Measurements from ENCODE around the gene EPC1.
"Not testable (repeated sequence)": the region's sequence is repeated elsewhere in the genome, so short reads cannot be mapped to it uniquely, and the experiment has no call there.

The EPC1 gene

DNA sequence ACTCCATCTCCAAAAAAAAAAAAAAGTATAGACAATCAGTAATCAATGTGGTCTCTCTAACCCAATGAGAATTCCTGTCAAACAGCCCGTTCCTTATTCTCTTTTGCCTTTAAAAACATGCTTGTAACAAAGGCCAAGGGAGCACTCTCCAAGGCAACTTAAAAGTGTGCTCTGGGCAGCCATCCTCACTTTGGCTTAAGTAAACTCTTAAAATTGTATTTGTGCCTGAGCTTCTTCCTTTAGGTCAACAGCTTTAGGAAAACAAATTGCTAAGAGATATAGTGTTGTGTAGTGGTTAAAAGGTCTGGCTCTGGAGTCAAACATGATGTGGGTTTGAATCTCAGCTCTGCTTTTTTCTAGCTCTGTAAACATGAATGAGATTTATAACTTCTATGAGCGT is 13.9 kb upstream of the EPC1 start (continued):
- TF ChIP-seq ZFP3 (tag by site-specific recombination; IDR thresholded peaks at IDR 0.05; ENCODE audit: low read depth) (no peak), ZNF426 (tag by site-specific recombination; IDR thresholded peaks at IDR 0.05) (no peak)
- TF ChIP-seq, protein P1, sequence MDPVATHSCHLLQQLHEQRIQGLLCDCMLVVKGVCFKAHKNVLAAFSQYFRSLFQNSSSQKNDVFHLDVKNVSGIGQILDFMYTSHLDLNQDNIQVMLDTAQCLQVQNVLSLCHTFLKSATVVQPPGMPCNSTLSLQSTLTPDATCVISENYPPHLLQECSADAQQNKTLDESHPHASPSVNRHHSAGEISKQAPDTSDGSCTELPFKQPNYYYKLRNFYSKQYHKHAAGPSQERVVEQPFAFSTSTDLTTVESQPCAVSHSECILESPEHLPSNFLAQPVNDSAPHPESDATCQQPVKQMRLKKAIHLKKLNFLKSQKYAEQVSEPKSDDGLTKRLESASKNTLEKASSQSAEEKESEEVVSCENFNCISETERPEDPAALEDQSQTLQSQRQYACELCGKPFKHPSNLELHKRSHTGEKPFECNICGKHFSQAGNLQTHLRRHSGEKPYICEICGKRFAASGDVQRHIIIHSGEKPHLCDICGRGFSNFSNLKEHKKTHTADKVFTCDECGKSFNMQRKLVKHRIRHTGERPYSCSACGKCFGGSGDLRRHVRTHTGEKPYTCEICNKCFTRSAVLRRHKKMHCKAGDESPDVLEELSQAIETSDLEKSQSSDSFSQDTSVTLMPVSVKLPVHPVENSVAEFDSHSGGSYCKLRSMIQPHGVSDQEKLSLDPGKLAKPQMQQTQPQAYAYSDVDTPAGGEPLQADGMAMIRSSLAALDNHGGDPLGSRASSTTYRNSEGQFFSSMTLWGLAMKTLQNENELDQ (tag by site-specific recombination; IDR thresholded peaks at IDR 0.05; ENCODE audit: low read depth): no peak

DNA sequence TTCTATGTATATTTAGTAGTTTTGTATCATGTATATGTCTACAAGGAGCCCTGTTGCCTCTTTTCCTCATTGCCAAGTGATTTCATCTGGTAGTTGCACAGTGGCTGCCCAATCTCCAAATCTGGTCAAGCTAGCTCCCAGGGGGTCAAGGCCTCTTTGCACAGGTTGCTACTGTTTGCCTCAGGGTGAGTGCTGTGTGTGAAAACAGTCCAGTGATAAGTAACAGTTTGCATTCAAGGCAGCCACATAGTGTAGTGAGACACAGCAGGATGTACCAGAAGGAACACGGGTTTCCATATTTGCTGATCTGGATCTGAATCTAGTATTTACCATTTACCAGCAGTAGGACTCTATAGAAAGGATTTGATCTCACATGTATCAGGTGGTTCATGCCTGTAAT is 13.3 kb upstream of the EPC1 start:
- Histone ChIP-seq H3K4me1 (ENCODE audit: control insufficient read depth, insufficient read depth, low read length) (no peaks in the 10 kb centered on the region), H3K36me3 (ENCODE audit: control insufficient read depth in 2 of 2, insufficient read depth in 1 of 2, low read length in 2 of 2) (peaks cover 0 to 3% of the 10 kb centered on the region in 2 experiments; a peak in 1 of 3 replicates), H3K27ac (ENCODE audit: extremely low read depth, low read depth, low read length) (no peak overlapping the region), H3K9me3 (ENCODE audit: control insufficient read depth, insufficient read depth, low read depth, low read length) (no peaks in the 10 kb centered on the region), H3K4me3 (ENCODE audit: low read depth, low read length) (no peak overlapping the region)
- CTCF ChIA-PET: no interaction called here
- no peak for TF ChIP-seq ZNF670 (tag by site-specific recombination; IDR thresholded peaks at IDR 0.05; ENCODE audit: low read depth)
- TF ChIP-seq, protein P2, sequence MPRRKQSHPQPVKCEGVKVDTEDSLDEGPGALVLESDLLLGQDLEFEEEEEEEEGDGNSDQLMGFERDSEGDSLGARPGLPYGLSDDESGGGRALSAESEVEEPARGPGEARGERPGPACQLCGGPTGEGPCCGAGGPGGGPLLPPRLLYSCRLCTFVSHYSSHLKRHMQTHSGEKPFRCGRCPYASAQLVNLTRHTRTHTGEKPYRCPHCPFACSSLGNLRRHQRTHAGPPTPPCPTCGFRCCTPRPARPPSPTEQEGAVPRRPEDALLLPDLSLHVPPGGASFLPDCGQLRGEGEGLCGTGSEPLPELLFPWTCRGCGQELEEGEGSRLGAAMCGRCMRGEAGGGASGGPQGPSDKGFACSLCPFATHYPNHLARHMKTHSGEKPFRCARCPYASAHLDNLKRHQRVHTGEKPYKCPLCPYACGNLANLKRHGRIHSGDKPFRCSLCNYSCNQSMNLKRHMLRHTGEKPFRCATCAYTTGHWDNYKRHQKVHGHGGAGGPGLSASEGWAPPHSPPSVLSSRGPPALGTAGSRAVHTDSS (tag by site-specific recombination; IDR thresholded peaks at IDR 0.05): no peak
- no peak for TF ChIP-seq ZNF624 (tag by site-specific recombination; IDR thresholded peaks at IDR 0.05)
- TF ChIP-seq ZBTB8A (tag by site-specific recombination; IDR thresholded peaks at IDR 0.05): no peak
- no peak for TF ChIP-seq ZNF423 (tag by site-specific recombination; IDR thresholded peaks at IDR 0.05)
- no peak for TF ChIP-seq ZNF221 (tag by site-specific recombination; IDR thresholded peaks at IDR 0.05; ENCODE audit: borderline replicate concordance)
- no peak for TF ChIP-seq ZNF610 (tag by site-specific recombination; IDR thresholded peaks at IDR 0.05; ENCODE audit: borderline replicate concordance)
- no peak for TF ChIP-seq ZNF394 (tag by site-specific recombination; IDR thresholded peaks at IDR 0.05; ENCODE audit: borderline replicate concordance)
- no peak for TF ChIP-seq ZNF529 (tag by site-specific recombination; IDR thresholded peaks at IDR 0.05; ENCODE audit: insufficient replicate concordance)
- TF ChIP-seq, protein P3, sequence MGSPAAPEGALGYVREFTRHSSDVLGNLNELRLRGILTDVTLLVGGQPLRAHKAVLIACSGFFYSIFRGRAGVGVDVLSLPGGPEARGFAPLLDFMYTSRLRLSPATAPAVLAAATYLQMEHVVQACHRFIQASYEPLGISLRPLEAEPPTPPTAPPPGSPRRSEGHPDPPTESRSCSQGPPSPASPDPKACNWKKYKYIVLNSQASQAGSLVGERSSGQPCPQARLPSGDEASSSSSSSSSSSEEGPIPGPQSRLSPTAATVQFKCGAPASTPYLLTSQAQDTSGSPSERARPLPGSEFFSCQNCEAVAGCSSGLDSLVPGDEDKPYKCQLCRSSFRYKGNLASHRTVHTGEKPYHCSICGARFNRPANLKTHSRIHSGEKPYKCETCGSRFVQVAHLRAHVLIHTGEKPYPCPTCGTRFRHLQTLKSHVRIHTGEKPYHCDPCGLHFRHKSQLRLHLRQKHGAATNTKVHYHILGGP (tag by site-specific recombination; IDR thresholded peaks at IDR 0.05): no peak
- POLR2A ChIA-PET: no interaction called here

DNA sequence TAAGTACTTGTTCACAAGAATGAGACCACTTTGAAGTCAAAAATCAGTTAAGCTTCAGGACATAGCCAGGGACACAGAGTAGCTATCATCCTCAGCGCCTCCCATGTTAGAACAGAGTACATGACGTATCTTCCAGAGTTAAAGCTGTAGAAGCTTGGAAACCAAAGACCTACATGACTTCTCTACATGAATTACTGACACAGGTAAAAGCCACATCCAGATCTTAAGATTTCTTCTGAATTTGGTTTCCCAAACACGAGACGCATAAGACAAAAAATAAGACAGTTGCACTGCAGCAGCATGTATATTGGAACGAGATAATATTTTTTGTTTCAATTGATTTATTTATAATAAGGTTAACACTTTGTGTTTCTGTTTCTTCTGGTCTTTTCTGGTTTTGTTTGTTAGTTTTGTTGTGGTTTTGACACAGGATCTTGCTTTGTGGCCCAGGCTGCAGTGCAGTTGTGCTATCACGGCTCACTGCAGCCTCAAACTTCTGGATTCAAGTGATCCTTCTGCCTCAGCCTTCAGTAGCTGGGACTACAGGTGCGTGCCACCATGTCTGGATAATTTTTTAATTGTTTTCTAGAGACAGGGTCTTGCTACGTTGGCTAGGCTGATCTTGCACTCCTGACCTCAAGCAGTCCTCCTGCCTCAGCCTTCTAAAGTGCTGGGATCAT is 10.2 kb upstream of the EPC1 start:
- POLR2A ChIA-PET: no interaction called here
- Histone ChIP-seq H3K36me3 (ENCODE audit: control insufficient read depth in 2 of 2, insufficient read depth in 1 of 2, low read length in 2 of 2) (peaks cover 0 to 3% of the 10 kb centered on the region in 2 experiments; a peak in 1 of 3 replicates), H3K4me1 (ENCODE audit: control insufficient read depth, insufficient read depth, low read length) (no peaks in the 10 kb centered on the region), H3K4me3 (ENCODE audit: low read depth, low read length) (no peak overlapping the region), H3K9me3 (ENCODE audit: control insufficient read depth, insufficient read depth, low read depth, low read length) (no peaks in the 10 kb centered on the region), H3K27ac (ENCODE audit: extremely low read depth, low read depth, low read length) (no peak overlapping the region)
- TF ChIP-seq ZSCAN30 (tag by site-specific recombination; IDR thresholded peaks at IDR 0.05): no peak
- no peak for TF ChIP-seq ZNF324 (tag by site-specific recombination; IDR thresholded peaks at IDR 0.05)
- TF ChIP-seq, protein P4, sequence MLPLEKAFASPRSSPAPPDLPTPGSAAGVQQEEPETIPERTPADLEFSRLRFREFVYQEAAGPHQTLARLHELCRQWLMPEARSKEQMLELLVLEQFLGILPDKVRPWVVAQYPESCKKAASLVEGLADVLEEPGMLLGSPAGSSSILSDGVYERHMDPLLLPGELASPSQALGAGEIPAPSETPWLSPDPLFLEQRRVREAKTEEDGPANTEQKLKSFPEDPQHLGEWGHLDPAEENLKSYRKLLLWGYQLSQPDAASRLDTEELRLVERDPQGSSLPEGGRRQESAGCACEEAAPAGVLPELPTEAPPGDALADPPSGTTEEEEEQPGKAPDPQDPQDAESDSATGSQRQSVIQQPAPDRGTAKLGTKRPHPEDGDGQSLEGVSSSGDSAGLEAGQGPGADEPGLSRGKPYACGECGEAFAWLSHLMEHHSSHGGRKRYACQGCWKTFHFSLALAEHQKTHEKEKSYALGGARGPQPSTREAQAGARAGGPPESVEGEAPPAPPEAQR (tag by site-specific recombination; IDR thresholded peaks at IDR 0.05): no peak
- CTCF ChIA-PET: interaction anchor here (0.7 to 2.0 kb wide), 2 partner anchors 10 to 18 kb away, joined by 3 to 7 read pairs; no protein-coding TSS in a partner anchor

DNA sequence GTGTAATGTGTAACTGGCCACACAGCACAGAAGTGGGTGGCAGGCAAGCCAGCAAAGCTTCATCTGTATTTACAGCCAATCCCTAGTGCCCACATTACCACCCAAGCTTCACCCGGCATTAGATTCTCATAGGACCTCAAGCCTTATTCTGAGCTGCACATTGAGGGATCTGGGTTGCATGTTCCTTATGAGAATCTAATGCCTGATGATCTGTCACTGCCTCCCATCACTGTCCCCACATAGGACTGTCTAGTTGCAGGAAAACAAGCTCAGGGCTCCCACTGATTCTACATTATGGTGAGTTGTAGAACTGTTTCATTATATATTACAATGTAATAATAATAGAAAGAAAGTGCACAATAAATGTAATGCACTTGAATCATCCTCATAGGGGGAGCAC is 7.7 kb upstream of the EPC1 start:
- POLR2A ChIA-PET; H3K4me1 ChIP-seq (ENCODE audit: control insufficient read depth, insufficient read depth, low read length); H3K36me3 ChIP-seq (ENCODE audit: control insufficient read depth in 2 of 2, insufficient read depth in 1 of 2, low read length in 2 of 2); H3K4me3 ChIP-seq (ENCODE audit: low read depth, low read length); H3K9me3 ChIP-seq (ENCODE audit: control insufficient read depth, insufficient read depth, low read depth, low read length); H3K27ac ChIP-seq (ENCODE audit: extremely low read depth, low read depth, low read length): not testable (repeated sequence)
- CTCF ChIA-PET: interaction anchor here (0.6 kb wide), 1 partner anchor 13 kb away, joined by 4 read pairs; no protein-coding TSS in a partner anchor
